ENCODE data around the gene BPIFB2. TPM values are rescaled to one million over a fixed set of nuclear protein-coding genes. Genes with fewer than 3 reads are reported as not detected.

The BPIFB2 gene
- total RNA-seq, 4 donors from 2014 or later = not detected

DNA sequence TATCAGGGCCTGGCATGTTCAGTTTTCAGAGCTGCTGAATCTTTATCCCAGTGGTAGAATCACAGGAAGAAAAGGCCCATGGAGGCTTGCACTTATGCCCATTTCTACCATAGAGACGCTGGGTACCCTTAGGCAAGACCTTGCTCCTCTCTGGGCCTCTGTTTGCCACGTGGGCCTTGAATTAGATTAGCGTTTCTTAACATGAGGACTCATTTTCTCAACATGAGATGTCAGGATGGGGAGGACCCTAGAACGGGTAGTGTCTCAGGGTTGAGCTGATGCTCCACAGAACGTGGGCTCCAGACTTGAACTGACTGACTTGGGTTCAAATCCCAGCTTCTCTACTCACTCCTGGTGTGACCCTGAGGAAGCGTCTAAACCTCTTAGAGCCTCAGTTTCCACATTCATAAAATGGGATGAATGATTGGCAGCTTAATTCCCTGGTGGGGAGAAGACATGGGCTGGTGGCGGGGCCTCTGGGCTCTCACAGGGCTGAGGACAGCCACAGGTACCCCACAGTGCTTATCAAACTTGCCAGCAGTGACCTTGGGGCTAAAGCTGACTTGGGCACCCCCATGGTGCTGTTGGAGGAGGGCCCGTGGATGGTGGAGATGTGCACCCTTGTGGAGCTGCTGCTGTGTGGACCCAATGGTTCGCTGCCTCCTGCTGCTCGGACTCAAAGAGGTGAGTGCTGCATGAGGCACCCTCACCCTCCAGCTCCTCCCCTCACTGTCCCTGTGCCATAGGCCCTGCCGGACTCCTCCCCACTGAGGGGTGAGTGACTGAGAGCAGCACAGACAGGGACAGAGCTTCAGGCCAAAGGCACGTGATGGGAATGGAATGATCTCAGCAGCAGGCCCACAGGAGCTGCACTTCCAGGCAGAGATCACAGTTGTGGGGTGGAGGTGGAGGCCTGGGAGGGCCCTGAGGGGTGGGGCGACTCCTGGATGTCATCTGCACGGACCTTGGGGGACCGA lies 31.5 kb upstream of the BPIFB2 start:
- peaks cover 0 to 4% of the 10 kb centered on the region in 2 donors for H3K4me1 ChIP-seq
- H3K4me3 ChIP-seq (replicated peaks in 1 of 3) = no peak overlapping the region
- no peak overlapping the region for H3K27ac ChIP-seq
- intact Hi-C loops (cut with DNase I) = no loop called here
- 86 to 87% methylated on average over 12 to 15 of the region's 15 CpGs for WGBS, 2 donors
- H3K36me3 ChIP-seq = no peaks in the 10 kb centered on the region
- H3K9me3 ChIP-seq = no peaks in the 10 kb centered on the region
- TF ChIP-seq, protein P1, sequence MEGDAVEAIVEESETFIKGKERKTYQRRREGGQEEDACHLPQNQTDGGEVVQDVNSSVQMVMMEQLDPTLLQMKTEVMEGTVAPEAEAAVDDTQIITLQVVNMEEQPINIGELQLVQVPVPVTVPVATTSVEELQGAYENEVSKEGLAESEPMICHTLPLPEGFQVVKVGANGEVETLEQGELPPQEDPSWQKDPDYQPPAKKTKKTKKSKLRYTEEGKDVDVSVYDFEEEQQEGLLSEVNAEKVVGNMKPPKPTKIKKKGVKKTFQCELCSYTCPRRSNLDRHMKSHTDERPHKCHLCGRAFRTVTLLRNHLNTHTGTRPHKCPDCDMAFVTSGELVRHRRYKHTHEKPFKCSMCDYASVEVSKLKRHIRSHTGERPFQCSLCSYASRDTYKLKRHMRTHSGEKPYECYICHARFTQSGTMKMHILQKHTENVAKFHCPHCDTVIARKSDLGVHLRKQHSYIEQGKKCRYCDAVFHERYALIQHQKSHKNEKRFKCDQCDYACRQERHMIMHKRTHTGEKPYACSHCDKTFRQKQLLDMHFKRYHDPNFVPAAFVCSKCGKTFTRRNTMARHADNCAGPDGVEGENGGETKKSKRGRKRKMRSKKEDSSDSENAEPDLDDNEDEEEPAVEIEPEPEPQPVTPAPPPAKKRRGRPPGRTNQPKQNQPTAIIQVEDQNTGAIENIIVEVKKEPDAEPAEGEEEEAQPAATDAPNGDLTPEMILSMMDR (IDR thresholded peaks at IDR 0.05) = no peak
- no peak for TF ChIP-seq POLR2A (IDR thresholded peaks at IDR 0.05)
- DNase-seq = peak in 1 of 2 donors; percentile 25
- no peaks in the 10 kb centered on the region for H3K27me3 ChIP-seq

- TF ChIP-seq, protein P1 (IDR thresholded peaks at IDR 0.05) = no peak
- TF ChIP-seq POLR2A (IDR thresholded peaks at IDR 0.05) = no peak
- no peaks in the 10 kb centered on the region for H3K9me3 ChIP-seq
- no peak overlapping the region for H3K4me3 ChIP-seq (replicated peaks in 1 of 3)
- H3K27me3 ChIP-seq = no peaks in the 10 kb centered on the region
- intact Hi-C loops (cut with DNase I) = no loop called here
- WGBS, 2 donors = 78 to 79% methylated on average over 6 of the region's 6 CpGs
- H3K27ac ChIP-seq = no peak overlapping the region
- H3K36me3 ChIP-seq = no peaks in the 10 kb centered on the region
- peaks cover 0 to 3% of the 10 kb centered on the region in 2 donors for H3K4me1 ChIP-seq
- no peak for DNase-seq
These were observed 30.8 kb upstream of the BPIFB2 start for GRCh38 chr20:32976746-32977145.

DNA sequence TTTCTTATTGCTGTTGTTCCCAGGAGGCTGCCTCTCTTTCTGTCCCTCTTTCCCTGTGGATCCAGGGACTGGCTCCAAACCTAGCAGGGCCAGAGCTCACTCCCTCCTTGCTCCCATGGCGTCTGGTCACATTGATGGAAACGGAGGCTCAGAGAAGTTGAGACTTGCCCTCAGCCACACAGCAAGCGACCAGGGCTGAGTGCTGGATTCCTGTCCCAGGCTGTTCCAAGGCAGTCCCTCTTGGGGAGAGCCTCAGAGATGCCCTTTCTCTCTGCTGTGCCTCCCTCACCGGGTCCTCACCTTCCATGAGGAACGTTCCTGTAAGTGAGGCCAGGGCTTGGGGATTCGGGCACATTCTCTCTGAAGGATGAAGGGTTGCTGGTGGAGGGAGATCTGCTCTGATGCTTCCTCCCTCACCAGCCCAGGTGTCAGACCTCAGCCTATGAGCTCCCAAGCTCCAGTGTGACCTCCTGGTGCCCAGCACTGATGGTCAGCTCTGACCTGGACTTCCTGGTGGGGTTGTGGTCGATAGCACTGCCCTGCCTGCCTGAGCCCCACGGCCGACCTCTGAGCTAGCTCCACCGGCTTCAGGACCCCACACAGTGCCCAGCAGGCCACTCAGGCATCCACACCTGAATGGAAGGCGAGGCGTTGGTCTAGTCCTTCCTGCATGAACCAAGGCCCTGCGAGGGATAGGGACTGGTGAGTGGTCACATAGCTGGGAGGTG lies 30.1 kb upstream of the BPIFB2 start:
- Histone ChIP-seq H3K9me3 (no peaks in the 10 kb centered on the region), H3K4me3 (replicated peaks in 1 of 3) (no peak overlapping the region), H3K27me3 (no peaks in the 10 kb centered on the region), H3K36me3 (no peaks in the 10 kb centered on the region), H3K27ac (no peak overlapping the region), H3K4me1 (peaks cover under 1% of the 10 kb centered on the region in 2 donors)
- DNase-seq = no peak
- intact Hi-C loops (cut with DNase I) = no loop called here
- 85 to 87% methylated on average over 4 to 11 of the region's 13 CpGs for WGBS, 2 donors
- TF ChIP-seq POLR2A (IDR thresholded peaks at IDR 0.05) = no peak
- TF ChIP-seq, protein P1 (IDR thresholded peaks at IDR 0.05) = no peak

- Histone ChIP-seq H3K4me3 (replicated peaks in 1 of 3) (no peak overlapping the region), H3K36me3 (no peaks in the 10 kb centered on the region), H3K27me3 (no peaks in the 10 kb centered on the region), H3K27ac (no peak overlapping the region), H3K9me3 (no peaks in the 10 kb centered on the region), H3K4me1 (peaks cover 6% of the 10 kb centered on the region in 2 donors)
- 90 to 91% methylated on average over 5 of the region's 7 CpGs for WGBS, 2 donors
- DNase-seq = no peak
- no peak for TF ChIP-seq POLR2A (IDR thresholded peaks at IDR 0.05)
- TF ChIP-seq, protein P1 (IDR thresholded peaks at IDR 0.05) = no peak
- intact Hi-C loops (cut with DNase I) = no loop called here
These were observed 29.5 kb upstream of the BPIFB2 start for GRCh38 chr20:32978009-32978335.

Measured in thyroid gland (tissue), 4 donors.